OCI-LY7 (cell line): ENCODE results near the gene RPS15A.
"Not testable (repeated sequence)": the region's sequence is repeated elsewhere in the genome, so short reads cannot be mapped to it uniquely, and the experiment has no call there.

Source experiments
- EZH2phosphoT487 ChIP-seq: fragments of 200-600 bp; sonication (generic); IDR thresholded peaks from 2 replicates; pipeline ENCODE4 v1.6.1; 2018; ENCODE audit warnings: low read depth, borderline replicate concordance, mild to moderate bottlenecking, mixed run types, antibody characterized with exemption, low read length, moderate library complexity, mixed read lengths
- TF ChIP-seq, protein P1 (sequence below): fragments of 200-600 bp; sonication (generic); conservative IDR thresholded peaks from 2 replicates; pipeline ENCODE4 v1.5.1; 2014; ENCODE audit warnings: mild to moderate bottlenecking, antibody characterized with exemption, low read length, moderate library complexity, mixed read lengths

- TF ChIP-seq, protein P1, sequence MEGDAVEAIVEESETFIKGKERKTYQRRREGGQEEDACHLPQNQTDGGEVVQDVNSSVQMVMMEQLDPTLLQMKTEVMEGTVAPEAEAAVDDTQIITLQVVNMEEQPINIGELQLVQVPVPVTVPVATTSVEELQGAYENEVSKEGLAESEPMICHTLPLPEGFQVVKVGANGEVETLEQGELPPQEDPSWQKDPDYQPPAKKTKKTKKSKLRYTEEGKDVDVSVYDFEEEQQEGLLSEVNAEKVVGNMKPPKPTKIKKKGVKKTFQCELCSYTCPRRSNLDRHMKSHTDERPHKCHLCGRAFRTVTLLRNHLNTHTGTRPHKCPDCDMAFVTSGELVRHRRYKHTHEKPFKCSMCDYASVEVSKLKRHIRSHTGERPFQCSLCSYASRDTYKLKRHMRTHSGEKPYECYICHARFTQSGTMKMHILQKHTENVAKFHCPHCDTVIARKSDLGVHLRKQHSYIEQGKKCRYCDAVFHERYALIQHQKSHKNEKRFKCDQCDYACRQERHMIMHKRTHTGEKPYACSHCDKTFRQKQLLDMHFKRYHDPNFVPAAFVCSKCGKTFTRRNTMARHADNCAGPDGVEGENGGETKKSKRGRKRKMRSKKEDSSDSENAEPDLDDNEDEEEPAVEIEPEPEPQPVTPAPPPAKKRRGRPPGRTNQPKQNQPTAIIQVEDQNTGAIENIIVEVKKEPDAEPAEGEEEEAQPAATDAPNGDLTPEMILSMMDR, result not testable (repeated sequence)
- not testable (repeated sequence) for TF ChIP-seq EZH2phosphoT487
Observed at GRCh38 chr16:18780460-18781026, 9.6 kb downstream of the RPS15A start.
